SK-N-SH (cell line): ENCODE results near the gene LRP10.

ENCODE experiments used
- CHD2 ChIP-seq: fragments of 150-350 bp; IDR thresholded peaks from 2 replicates; pipeline ENCODE4 v1.6.1; 2018; ENCODE audit warnings: low read length; ENCODE audit not compliant: partially characterized antibody
- GABPA ChIP-seq: IDR thresholded peaks from 2 replicates; pipeline ENCODE4 v1.4.0; 2012; ENCODE audit warnings: low read depth, mild to moderate bottlenecking
- POLR2AphosphoS5 ChIP-seq: IDR thresholded peaks from 2 replicates; pipeline ENCODE4 v1.6.1; 2012; ENCODE audit warnings: low read depth, low read length
- RAD21 ChIP-seq: IDR thresholded peaks from 2 replicates; pipeline ENCODE4 v1.6.1; 2012; ENCODE audit warnings: mild to moderate bottlenecking, low read length
- RCOR1 ChIP-seq: fragments of 150-350 bp; IDR thresholded peaks from 2 replicates; pipeline ENCODE4 v1.6.1; 2017; ENCODE audit warnings: antibody characterized with exemption, low read length
- REST ChIP-seq: IDR thresholded peaks from 2 replicates; pipeline ENCODE4 v1.6.1; 2012; ENCODE audit warnings: mild to moderate bottlenecking, low read depth, low read length, moderate library complexity
- RFX5 ChIP-seq: IDR thresholded peaks from 2 replicates; pipeline ENCODE4 v1.6.1; 2012; ENCODE audit warnings: mild to moderate bottlenecking, improper control_type of control experiment, low read length
- SIN3A ChIP-seq: IDR thresholded peaks from 2 replicates; pipeline ENCODE4 v1.6.1; 2012; ENCODE audit warnings: low read depth, mild to moderate bottlenecking, low read length, moderate library complexity, borderline replicate concordance
- SMC3 ChIP-seq: IDR thresholded peaks from 2 replicates; pipeline ENCODE4 v1.6.1; 2012; ENCODE audit warnings: low read depth, low read length, improper control_type of control experiment
- TAF1 ChIP-seq: IDR thresholded peaks from 2 replicates; pipeline ENCODE4 v1.6.1; 2012; ENCODE audit warnings: low read depth, mild to moderate bottlenecking, low read length, moderate library complexity, borderline replicate concordance
- YY1 ChIP-seq: IDR thresholded peaks from 2 replicates; pipeline ENCODE4 v1.4.0; 2012; ENCODE audit warnings: low read depth, mild to moderate bottlenecking
- TF ChIP-seq, protein P1 (sequence below): fragments of 200-600 bp; sonication (generic); IDR thresholded peaks from 2 replicates; pipeline ENCODE4 v1.6.1; 2017; ENCODE audit warnings: antibody characterized with exemption, mild to moderate bottlenecking, moderate library complexity
- TF ChIP-seq, protein P2 (sequence below): IDR thresholded peaks from 2 replicates; pipeline ENCODE4 v1.4.0; 2012; ENCODE audit warnings: low read depth

DNA sequence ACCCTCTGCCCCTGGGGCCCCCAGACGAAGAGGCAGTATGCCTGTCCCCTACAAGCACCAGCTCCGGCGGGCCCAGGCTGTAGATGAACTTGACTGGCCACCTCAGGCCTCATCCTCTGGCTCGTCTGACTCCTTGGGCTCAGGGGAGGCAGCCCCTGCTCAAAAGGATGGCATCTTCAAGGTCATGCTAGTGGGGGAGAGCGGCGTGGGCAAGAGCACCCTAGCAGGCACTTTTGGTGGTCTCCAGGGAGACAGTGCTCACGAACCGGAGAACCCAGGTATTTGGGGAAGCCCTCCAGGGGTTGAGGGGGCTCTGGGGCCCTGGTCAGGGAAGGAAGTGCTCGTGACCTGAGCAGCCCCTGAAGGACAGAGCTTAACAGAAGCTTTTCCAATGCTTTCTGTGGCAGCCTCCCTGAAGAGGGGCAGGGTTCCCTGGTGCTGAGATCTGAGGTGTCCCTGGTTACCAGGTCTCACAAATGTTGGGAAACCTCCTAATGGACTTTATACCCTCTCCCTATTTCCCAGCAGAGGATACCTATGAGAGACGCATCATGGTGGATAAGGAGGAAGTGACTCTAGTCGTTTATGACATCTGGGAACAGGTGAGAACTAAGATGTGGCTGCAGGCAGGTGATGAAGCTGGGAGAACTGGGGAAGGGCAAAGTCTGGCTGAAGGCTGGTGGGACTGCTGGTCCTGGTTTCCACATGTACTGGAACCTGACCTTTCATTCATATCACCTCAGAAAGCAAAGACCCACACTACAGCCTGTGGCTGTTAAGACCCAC is 13.4 kb downstream of the LRP10 start:
- TF ChIP-seq, protein P1, sequence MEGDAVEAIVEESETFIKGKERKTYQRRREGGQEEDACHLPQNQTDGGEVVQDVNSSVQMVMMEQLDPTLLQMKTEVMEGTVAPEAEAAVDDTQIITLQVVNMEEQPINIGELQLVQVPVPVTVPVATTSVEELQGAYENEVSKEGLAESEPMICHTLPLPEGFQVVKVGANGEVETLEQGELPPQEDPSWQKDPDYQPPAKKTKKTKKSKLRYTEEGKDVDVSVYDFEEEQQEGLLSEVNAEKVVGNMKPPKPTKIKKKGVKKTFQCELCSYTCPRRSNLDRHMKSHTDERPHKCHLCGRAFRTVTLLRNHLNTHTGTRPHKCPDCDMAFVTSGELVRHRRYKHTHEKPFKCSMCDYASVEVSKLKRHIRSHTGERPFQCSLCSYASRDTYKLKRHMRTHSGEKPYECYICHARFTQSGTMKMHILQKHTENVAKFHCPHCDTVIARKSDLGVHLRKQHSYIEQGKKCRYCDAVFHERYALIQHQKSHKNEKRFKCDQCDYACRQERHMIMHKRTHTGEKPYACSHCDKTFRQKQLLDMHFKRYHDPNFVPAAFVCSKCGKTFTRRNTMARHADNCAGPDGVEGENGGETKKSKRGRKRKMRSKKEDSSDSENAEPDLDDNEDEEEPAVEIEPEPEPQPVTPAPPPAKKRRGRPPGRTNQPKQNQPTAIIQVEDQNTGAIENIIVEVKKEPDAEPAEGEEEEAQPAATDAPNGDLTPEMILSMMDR: no peak
- TF ChIP-seq REST: no peak
- no peak for TF ChIP-seq TAF1
- TF ChIP-seq RCOR1: no peak
- no peak for TF ChIP-seq YY1
- TF ChIP-seq POLR2AphosphoS5: no peak
- TF ChIP-seq GABPA: no peak
- no peak for TF ChIP-seq RAD21
- TF ChIP-seq, protein P2, sequence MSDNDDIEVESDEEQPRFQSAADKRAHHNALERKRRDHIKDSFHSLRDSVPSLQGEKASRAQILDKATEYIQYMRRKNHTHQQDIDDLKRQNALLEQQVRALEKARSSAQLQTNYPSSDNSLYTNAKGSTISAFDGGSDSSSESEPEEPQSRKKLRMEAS: no peak
- no peak for TF ChIP-seq SMC3
- no peak for TF ChIP-seq SIN3A
- TF ChIP-seq CHD2: no peak
- TF ChIP-seq RFX5: no peak
